Bone marrow (tissue), 2 donors: ENCODE data around the gene KREMEN1.
"Not testable (repeated sequence)": the region's sequence is repeated elsewhere in the genome, so short reads cannot be mapped to it uniquely, and the experiment has no call there.

Source experiments
- DNase-seq, 2 donors: peaks; one replicate each; lab custom pipeline; 2025; lab: John Stamatoyannopoulos, UW

The KREMEN1 gene, protein sequence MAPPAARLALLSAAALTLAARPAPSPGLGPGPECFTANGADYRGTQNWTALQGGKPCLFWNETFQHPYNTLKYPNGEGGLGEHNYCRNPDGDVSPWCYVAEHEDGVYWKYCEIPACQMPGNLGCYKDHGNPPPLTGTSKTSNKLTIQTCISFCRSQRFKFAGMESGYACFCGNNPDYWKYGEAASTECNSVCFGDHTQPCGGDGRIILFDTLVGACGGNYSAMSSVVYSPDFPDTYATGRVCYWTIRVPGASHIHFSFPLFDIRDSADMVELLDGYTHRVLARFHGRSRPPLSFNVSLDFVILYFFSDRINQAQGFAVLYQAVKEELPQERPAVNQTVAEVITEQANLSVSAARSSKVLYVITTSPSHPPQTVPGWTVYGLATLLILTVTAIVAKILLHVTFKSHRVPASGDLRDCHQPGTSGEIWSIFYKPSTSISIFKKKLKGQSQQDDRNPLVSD

DNA sequence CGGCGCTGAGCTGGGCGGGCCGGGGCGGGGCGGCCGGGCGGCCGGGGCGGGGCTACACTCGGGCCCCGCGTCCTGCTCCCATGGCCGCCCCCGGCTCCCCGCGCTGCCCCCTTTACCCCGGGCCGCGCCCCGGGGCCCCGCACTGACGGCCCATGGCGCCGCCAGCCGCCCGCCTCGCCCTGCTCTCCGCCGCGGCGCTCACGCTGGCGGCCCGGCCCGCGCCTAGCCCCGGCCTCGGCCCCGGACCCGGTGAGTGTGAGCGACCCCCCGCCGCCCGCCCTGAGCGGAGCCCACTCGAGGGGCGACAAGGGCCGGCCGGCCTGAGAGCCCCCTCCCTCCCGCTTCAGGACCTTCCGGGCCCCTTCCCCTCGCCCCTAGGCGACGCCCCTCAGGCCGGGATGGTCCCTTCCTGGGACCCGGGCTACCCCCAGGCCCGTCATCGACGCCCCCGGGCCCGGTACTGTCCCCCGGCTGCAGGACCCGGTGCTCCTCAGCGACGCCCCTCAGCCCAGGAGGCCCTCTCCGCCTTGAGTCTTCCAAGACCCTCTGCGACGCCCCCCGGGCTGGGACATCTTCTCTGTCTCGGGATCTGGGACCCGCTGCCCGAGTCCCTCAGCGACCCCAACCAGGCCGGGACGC is at the start of gene KREMEN1:
KREMEN1 (plus strand) TSS at position 57 of the 639 bp plus-strand sequence; CDS start at position 153, 96 bp downstream.
- DNase-seq, result no peak

DNA sequence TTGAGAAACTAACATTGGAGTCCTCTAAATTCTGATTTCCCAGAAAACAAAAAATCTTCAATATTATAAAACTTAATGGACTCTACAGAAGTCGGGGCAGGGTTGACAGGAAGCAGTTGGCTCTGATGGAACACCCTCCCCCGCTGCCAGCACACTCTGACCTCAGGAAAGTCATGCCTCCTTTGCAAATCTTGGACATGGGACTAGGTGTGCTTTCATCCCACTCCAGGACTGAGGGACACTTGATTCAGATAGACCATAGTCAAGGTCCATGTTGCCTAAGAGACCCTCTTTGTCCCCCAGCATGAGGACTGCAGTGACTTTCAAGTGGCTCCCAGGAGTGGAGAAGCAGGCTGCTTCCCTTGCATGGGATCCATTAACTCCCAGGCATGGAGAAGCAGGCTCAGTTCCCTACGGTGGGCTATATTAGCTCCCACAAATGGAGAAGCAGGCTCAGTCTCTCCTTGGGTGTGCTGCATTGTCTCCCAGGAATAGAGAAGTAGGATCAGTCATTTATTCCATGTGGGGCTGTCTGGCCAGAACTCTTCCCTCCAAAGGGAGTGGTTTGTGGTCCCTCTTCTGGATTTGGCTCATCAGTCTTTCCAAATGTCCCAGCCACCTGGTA is 49.6 kb upstream of the KREMEN1 start:
- no peak for DNase-seq

DNA sequence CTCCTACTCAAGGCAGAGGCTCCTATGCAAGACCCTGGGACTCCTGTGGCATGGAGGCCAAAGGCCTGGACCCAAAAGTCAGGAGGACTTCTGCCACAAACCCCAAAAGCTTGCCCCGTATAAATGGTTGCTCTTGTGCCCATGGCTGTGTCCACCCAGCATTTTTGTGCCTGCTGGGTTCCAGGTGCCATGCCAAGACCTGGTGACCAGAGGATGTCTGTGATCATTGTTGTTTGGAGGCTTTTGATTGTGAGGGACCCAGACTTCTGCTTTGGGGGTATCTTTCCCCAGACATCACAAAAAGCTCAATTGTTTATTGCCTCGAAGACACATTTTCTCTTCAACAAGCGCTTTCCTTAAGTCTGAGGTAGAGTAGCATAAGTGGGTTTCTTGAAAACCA is 46.3 kb upstream of the KREMEN1 start:
- DNase-seq, result no peak

DNA sequence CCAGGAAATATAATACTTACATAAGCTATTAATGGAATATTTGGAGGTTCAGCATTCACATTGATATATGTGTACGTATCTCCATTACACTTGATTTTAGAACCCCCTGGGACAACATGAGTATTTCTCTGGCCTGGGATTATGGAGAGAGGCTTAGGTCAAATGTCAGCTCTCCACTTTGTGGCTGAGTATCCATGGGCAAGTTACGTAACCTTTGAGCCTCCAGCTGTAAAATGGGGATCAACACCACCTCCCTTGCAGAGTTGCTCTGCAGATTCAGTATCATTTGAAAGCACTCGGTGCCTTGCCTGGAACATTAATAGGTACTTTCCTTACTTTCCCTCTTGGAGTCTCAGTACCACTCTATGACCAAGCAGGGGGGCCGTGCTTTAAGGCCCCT is 44.4 kb upstream of the KREMEN1 start:
- DNase-seq, result no peak

DNA sequence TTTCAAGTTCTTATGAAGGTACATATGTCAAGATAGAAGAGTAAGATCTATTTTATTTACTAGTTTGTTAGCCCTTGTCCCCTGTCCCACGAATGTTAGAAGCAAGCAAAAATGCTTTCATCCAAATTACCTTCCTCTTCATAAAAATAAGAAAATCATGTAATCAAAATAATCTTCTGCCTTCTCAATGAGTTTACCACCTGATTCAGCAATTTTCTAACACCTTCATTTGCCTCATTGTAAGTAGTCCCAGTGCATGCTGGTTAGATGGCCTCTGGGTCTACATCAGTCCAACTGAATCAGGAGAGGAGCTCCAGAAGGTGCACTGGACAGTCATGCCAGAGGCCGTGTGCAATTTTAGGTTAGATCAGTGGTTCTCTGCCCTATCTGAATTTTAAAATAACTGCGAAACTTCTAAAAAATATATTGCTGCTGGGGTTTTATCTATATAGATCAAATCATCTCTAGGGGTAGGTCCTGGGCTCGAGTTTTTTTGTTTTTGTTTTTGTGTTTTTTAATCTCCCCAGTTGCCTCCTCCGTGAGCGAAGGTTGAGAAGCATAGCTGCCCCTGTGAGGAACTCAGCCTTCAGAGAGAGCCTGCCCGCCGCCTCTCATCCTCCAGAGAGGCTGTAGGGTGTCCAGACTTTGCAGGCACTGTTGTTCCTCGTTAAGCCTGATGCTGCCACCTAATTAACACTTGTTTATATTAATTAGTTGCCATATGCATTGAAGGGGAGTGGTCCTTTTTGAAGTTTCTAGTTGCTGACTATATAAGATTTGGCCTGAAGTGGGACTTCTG is 43.4 kb upstream of the KREMEN1 start:
- DNase-seq, result no peak

DNA sequence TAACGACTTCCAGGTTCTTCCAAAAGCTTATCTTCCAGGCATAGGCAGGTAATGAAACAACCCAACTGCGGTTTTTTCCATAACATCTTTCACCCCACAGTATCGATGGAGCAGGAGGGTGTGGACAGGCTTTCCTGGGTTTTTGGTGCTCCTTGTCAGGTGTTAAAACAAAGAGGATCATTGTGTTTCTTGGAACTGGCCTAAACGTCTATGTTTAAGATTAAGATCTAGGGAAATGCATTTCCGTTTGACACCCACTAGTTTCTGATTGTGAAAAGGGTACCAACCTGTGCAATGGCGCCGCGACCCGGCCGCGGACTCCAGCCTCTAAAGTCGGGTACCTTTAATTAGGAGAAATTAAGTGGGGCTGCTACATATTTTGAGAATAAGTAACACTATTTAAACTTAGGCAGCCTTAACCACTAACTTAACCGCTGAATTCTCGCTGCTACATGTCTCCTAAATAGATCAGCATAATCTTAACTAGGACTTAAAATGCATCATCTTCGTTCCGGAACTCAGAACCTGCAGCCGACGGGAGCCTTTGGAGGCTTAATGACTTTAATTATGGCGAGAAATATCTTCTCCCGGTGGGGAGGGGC is 42.7 kb upstream of the KREMEN1 start:
- DNase-seq, result no peak

DNA sequence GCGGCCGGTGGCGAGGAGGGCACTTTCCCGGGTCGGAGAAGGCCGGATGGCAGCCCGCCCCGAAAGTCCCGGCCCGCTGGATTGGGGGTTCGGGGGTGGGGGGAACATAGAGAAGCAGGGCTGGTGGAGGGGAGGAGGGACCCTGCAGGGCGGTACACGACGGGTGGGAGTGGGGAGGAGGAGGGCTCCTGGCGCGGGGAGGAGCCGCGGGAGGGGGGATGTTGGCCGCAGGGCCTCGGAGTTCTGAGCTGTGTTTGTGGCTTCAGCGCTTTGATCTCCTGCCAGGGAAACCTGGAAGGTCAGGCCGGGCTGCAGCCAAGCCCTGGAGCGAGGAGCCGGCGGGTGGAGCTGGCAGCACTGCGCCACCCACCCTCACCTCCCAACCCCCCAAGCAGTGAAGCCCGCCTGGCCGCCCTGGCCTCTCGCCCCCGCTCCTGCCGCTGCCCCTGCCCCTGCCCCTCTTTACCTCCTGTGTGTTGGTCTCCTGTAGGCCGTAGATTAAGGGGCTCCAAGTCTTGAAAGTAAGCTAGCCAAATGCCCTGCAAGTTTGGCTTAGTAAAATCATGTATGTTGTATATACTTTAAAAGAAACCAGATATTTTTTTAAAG is 42.1 kb upstream of the KREMEN1 start:
- DNase-seq, result no peak

DNA sequence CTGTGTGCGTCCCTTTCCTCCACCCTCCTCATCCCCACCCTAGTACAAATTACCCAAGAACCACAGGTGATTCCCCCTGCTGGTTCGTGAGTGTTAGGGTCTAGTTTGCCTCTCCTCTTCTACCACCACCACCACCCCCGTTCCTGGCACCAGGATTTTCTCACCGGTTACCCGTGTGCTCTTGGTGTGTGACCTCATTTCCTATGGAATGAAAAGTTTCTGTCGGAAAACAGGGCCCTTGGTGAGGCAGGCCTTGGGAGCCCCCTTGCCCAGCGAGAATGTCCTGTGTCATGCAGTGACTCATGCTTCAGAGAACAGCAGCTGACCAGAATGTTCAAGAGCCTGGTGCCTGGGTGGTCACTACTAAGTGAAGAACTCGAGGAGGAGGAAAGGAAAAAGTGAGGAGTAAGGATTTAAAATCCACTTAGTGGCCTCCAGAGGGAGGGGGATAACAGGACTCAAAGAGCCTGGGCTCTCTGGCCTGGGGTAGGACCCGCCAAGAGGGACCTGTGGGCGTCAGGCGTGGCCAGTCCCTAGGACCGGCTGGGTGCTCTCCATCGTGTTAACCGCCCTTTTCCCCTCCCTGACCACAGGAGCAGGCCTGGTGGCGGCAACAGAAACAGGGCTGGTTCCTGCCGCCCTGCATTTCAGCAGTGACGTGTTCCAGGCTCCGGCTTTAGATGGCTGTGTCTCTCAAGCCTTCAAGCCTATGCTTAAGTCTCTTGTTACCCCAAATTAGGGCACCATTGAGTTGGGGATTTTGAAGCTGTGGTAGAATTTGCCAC is 41.4 kb upstream of the KREMEN1 start:
- DNase-seq, result no peak

DNA sequence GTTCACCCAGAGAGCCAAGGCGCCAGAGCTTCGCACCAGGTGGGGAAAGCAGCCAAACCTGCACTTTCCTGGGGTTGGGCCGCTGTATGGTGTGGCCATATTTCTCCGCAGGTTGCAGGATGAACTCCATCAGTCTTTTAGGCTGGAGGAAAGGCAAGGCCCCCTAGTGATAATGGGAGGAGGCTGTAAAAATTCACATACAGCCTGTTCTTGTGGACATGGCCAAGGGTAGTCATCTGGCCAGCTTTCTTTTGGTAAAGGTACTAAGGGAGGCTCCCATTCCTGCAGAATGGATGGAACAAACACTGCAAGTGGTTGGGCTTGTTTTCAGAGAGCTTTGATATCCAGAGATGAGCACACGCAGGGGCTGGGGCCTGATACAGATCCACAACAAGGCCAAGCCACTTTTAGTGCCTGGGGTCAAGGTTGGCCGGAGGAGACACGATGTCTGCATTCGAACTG is 40.8 kb upstream of the KREMEN1 start:
- no peak for DNase-seq

DNA sequence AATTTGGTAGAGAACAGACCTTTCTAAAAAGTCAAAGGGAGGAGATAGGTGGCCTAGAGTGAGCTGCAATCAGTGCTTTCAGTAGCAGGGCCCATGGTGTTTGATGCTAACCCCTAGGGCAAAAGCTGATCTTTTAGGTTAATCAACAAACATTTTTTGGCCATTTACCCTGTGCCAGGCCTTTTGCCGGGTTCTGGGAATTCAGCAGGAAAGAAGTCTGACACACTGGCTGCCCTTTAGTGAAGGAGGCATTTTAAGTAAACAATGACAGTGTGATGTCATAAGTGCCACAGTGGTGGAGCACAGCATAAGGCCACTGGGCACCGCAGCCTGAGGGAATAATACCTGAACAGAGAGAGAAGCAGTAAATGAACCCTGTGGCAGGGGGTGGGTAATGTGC is 40.3 kb upstream of the KREMEN1 start:
- no peak for DNase-seq

DNA sequence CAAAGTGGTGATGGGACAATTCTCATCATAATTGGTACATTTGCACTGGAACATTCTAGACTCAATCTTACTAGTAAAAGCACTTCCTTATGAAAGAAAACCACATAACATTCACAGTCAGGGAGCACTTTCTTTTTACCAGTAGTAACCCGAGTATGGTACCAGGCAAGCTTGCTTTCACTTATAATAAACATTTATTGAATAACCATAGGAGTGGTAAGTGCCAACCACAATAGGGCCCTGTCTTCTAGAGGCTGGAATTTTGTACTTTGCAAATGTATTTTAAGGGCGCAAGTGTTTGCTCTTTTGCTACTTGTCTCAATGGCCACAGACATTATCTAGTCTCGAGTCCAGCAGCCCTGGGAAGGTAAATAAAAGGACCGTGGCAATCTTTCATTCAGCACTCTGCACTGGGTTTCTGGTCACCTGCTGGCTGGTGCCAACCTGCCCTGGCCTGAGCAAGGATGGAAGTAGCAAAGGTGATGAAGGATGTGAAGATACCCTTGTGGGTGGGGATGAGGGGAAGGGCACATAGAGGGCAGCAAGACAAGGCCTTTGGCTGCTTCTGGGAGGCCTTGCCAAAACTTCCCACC is 35.4 kb upstream of the KREMEN1 start:
- DNase-seq, result no peak

DNA sequence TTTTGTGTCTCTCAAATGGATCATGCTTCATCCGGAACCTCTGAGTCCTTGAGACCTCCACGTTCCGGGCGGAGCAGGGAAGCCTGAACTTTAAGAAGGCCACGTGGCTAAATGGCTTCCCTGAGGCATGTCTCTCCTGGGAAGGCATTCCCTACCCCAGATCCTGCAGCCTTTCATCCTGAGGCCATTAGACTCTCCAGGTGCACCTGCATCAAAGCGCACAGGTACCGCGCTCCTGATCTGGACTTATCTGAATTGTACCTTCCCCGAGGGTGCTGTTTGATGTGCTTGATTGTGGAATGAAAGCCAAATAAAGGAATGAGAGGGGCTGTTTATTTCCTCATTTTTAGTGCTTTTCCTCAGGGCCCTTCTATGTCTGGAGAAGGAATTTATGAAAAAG is 33.7 kb upstream of the KREMEN1 start:
- no peak for DNase-seq

DNA sequence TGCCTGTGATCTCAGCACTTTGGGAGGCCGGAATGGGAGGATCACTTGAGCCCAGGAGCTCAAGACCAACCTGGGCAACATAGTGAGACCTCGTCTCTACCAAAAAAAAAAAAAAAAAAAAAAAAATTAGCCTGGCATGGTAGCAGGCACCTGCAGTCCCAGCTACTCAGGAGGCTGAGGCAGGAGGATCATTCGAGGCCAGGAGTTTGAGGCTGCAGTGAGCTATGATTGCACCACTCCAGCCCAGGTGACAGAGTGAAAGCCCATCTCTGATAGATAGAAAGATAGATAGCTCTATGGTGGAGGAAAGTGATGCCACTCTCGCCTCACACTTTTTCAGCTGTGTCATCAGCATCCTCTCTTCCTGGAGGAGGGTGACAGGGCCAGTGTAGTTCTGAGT is 33.2 kb upstream of the KREMEN1 start:
- not testable (repeated sequence) for DNase-seq

DNA sequence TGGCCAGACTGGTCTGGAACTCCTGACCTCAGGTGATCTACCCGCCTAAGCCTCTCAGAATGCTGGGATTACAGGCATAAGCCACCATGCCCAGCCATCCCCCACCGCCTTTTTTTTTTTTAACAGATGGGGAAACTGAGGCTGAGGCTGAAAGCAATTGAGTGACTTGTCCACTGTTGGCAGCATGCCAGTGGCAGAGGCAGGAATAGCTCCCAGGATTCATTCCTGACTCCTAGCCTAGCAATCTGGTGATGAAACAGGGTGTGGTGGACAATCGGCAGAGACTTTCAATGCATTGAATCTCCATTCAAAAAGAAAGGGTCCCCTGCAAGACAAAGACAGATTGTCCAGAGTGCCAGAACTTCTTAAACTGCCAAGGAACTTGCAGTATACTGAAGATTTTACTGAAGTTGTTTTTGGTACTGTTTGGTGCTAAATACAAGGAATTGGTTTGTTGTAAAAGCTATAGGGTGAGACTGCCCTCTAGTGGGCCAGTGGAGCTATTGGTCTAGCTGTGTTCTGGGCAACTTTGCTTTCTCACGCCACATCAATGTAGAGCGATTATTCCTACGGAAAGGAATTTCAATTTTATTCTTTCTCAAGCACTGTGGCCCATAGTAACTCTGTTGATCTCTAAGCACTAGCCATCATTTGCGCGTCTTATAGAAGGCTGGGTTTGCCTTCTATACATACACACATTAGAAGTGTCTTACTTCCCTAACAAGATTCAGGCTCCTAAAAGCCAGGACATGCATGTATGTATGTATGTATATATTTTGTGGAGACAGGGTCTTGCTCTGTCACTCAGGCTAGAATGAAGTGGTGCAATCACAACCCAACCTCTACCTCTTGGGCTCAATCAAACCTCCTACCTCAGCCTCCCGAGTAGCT is 32.2 kb upstream of the KREMEN1 start:
- peak; percentile 4 to 47 for DNase-seq

DNA sequence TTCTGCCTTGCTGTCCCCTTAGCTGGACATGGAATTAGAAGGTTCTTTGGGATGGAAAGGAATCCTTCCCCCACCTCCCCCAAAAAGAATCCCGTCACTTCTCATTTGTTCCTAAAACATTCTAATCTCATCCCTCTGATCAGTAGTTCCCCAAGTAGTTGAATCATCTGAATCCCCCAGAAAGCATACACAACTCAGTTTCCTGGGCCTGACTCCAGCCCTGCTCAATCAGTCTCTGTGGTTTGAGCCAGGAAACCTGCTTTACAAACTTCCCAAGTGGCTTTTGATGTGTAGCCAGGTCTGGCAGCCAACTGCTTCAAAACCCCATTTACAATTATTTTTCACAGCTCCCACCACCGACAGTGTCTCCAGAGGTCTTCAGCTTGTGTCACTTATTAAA is 31.4 kb upstream of the KREMEN1 start:
- DNase-seq, result no peak

DNA sequence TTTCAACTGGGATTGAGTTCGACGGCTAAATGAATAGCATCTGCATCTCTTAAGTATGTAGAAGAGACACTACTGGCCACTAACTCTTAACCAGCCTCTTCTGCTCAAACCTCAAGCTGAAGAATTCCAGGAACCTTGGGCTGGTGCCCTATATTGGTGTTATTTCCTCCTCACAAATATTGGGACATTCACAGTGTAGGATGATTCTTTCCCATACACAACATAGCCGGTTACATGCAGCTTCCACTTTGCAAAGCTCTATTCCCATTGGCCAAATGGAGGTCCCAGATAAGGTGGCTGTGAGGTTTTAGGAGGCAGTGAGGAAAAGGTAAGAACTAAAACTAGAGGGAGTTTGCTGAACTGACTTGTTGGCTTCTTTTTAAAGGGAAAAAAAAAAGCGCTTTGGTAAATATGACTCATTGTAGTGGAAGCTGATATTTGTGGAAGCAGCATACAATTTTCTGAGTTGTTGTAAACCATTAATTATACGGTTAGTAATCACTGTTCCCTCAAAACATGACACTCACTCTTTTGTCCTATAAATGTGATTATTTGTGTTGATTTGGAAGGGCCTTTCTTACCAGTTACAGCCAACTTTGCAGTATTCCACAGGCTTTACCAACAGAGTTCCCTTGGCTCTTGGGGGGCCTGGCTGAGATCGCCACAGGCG is 28.8 kb upstream of the KREMEN1 start:
- DNase-seq, result no peak

DNA sequence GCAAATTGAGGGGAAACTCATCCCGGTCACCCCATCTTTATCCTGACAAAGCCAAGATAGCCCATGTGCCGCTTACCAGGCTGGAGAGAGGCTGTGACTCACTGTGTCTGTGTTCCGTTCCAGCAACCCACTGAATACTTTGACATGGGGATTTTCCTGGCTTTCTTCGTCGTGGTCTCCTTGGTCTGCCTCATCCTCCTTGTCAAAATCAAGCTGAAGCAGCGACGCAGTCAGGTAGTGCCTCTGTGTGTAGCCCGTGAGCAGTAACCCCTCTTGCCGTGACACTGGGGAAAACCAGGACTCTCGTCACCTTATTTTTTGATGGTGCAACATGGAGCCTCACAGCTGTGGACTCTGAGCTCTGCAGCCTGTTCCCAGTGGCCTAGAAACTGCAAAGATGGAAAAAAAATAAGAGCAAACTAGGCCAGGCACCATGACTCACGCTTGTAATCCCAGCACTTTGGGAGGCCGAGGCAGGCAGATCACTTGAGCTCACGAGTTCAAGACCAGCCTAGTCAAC is 28.1 kb upstream of the KREMEN1 start:
- no peak for DNase-seq
